ENCODE measurements around the gene LONRF3.
"Not testable (repeated sequence)": the region's sequence is repeated elsewhere in the genome, so short reads cannot be mapped to it uniquely, and the experiment has no call there.

LONRF3 gene

DNA sequence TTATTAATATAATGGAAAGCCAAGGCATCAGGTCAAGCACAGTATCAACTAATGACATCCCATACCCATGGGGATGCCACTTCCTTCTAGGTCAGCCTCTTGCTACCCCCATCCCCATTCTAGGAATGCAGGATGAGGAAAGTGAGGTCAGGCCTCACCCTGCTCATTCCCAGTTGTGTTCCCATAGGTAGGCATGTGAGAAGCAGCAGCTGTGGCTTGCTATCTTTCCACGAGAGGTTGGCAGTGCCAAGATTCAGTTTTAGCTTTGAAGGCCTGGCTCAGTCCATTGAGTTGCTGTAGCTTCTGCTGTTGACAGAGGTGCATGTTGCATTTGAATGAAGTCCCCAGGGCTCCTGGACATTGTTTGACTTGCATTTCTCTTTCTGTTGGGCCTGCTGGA lies 15.5 kb downstream of the LONRF3 start:
- no peak for DNase-seq

DNA sequence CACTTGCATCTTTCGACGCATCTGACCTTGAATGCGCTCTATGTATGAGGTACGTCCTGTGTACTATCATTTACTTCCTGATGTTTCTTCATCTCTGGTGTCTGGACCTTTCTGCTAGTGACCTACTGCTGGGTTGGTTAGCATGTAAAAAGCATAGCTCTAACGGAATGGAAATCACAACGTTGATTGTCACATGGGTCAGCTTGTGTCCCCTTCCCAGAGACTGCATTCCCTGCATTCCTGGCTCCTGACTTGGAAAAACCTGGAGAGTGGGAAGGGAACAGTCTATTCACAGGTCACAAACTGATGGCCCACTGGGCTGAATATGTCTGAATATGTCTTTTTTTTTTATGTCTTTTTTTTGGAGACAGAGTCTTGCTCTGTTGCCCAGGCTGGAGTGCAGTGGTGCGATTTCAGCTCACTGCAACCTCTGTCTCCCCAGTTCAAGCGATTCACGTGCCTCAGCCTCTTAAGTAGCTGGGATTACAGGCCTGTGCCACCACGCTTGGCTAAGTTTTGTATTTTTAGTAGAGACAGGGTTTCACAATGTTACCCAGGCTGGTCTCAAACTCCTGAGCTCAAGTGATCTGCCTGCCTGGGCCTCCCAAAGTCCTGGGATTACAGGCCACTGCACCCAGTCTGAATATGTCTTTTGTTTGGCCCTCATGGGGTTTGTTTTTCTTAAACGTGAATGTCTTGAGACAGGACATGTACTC lies 16.3 kb downstream of the LONRF3 start:
- no peak for DNase-seq

DNA sequence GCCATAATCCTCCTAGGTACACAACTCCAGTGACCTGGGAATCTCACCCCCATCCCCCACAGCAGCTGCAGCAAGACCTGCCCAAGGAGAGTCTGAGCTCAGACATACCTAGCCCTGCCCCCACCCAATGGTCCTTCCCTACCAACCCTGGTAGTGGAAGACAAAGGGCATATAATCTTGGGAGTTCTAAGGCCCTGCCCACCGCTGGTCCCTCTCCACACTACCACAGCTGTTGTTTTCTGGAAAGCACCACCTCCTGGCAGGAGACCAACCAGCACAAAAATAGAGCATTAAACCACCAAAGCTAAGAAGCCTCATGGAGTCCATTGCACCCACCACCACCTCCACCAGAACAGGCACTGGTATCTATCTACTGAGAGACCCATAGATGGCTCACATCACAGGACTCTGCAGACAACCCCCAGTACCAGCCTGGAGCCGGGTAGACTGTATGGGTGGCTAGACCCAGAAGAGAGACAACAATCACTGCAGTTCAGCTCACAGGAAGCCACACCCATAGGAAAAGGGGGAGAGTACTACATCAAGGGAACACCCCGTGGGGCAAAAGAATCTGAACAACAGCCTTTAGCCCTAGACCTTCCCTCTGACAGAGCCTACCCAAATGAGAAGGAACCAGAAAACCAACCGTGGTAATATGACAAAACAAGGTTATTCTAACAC lies 18.2 kb downstream of the LONRF3 start:
- DNase-seq = not testable (repeated sequence)

DNA sequence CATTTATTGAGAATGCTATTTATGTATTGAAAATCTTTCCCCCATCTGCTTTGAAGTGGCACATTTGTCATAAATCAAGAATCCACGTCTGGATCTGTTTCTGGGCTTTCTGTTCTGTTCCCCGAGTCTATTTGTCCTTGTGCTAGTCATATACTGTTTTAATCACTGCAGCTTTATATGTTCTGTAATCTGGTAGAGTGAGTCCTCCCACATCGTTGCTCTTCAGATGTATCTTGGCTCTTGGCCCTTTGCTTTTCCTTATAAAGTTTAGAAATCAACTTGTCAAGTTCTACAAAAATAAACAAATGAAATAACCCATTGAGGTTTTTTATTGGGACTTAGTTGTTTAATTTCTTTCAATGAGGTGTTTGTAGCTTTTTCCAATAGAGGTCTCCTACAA lies 29.0 kb downstream of the LONRF3 start:
- no peak for DNase-seq

DNA sequence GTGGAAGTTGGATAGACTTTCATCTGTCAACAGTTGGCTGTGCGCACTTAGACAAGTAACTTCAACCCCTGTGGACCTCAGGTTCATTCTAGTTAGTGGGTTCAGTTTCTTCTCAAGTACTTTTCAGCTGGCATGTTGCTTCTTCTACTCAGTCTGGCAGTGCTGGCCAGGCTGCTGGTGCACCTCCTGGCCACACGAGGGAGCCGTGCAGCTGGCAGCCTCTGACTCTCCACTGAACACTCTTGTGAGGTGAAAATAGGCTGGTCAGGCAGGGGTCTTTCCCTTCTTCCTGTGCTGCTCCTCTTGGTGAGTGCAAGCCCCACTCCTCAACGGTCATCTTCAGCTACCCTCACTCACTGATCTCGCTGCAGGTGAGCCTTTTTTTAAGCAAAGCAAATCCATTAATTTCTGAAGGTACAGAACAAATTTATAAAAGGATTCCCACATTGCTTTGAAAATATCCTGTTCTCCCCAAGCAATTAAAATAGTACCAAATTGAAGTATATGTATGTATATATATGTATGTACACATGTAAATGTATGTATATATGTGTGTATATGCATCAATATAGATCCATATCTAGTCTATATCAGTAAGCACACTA lies 30.6 kb downstream of the LONRF3 start:
- no peak for DNase-seq

DNA sequence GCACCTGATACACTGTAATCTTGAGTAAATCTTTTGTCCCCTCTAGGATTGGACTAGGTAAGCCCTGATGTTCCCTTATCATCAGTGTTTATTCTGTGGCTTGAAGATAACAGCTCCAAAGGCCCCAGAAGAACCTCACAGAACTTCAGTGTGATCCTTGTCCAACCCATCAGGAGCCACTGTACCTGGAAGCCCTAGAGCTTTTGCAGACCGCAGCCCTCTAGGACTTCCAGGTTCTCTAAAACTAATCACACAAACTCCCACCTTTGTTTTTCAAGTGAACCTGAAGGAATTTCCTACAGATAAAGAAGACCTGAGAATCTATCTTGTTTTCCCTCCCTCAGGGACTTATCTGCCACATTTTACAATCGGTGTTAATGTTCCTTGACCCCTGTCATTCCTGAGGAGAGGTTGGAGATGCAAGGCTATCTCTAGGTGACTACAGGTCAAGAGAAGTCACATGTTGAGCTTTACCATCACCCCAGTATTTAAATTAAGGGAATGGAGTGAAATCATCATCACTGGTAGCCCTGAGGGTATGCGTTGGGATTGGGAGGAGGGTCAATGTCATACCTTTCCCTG lies 32.9 kb downstream of the LONRF3 start:
- no peak for DNase-seq

DNA sequence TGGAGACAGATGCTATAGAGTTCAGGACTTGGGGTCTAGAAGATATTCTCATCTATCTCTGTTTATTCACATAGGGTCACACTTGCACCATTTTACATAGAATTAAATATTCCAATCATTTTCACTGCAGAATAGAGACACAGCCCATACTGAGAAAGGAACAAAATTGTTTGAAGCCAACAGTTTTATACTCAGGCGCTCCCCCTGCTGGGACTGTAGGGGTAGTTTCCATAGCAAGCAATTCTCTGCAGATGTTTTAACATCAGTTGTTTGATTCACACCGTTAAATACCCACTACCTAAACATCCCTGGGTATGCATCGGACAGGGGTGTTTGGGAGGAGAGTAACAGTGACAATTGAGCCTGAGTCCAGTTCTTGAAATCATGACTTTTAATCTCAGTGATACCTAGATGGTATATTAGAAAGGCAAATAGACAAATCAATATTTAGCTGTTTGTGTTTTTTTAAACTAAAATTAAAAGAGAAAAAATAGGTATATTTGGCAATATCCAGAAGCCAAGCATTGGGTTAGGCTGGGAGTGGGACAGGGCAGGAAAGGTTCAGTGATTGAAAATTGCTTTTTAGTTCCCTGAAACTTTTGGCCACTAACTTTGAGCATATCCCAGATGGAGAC lies 33.8 kb downstream of the LONRF3 start:
- no peak for DNase-seq

DNA sequence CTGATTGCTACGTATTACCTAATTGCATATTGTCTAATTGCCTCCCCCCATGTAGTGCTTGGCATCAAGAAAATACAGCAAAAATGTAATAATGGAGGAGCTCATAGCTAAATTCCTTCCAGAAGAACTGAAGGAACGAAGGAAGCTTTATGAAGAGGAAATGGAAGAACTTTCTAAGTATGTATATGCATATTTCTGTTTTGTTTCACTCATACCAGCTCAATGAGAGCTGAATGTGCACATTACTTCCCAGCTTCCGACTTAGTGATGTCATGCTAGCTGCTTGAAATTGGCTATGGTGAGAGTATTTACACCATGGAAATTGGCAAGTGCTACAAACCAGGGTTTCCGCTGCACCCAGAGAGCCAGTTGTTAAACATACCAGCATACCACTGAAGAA lies 34.7 kb downstream of the LONRF3 start:
- no peak for DNase-seq

DNA sequence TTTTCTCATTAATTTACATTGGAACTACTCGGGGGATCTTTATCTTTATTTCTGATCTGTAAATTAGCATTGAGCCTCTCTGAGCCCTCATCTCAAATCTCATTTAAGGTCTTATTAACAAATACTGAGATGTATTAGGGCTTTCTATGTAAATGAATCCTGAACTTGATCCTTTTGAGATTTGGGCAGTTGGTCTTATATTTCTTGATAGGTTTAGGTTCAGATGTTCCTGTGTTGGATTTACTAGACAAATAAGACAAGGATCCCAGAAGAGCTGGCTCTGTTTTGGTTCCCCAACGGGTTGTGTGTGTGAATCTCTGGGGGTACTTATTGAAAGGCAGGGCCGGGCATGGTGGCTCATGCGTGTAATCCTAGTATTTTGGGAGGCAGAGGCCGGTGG lies 36.1 kb downstream of the LONRF3 start:
- no peak for DNase-seq

DNA sequence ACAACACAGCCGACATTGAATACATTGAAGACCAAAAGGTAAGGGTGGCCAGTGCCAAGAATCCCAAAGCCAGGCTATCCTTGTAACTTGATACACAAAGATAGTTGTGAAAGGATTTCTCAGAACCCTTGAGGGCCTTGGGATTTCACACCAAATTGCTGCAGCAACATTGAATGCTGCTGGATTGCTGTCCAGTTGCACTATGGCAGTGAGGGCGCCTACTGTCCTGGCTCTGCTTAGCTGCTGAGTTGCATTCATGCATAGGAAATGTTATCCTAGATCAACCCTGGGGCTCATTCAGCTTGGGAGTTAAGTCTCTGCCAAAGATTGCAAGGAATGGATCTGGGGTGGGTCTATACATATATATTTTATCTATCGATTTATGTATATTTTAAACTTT lies 38.7 kb downstream of the LONRF3 start:
- DNase-seq = no peak

DNA sequence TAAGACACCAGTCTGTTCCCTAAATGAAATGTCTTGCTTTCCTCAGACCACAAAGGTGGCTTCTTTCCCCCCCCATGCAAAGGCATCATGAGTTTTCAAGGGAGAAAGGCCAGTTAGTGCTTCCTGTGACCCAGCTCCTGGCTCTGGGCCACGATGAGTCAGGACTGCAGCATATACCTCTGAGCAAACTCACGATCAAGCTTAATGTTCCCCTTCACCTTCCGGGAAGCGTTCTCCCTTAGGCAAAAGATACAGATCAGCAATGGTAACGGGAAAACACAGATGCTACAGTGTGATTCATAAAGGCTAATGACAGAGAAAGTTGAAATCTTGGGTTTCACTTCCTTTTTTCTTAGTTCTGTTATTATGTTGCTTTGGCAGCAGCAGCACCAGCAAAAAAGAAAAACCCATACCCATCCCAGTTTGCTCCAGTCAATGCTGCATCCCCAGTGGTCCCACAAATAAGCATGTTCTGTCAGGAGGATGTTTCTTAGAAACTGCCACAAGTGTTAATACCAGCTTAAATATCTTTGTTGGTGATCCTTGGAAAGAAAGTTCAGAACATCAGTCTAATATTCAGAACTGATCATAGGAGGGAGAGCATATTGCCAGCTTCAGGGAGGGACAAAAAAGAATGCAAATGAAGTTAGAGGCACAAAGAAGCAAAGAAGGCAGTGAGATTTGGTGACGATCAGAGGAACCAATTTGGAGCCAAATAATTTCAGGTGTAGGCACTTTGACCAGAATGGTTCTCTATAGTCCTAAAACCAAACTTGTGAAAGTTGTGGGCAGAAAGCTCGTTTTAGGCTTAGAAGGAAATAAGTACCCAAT lies 41.2 kb downstream of the LONRF3 start:
- DNase-seq = peak; percentile 67

DNA sequence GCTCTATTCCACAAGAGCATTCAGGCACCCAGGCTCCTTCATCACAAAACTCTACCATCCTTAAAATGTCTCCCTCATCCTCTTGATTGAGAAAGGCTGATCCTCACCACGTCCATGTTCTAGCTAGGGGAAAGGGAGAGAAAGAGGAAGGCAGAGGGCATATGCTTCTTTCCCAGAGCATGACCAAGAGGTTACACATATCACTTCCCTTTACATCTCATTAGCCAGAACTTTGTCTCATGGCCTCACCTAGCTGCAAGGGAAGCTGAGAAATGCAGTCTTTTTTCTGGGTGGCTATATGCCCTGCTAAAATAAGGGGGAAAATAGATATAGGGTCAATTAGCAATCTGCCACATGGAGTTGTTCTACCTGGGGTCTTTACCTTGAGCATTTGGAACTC lies 42.7 kb downstream of the LONRF3 start:
- no peak for DNase-seq

DNA sequence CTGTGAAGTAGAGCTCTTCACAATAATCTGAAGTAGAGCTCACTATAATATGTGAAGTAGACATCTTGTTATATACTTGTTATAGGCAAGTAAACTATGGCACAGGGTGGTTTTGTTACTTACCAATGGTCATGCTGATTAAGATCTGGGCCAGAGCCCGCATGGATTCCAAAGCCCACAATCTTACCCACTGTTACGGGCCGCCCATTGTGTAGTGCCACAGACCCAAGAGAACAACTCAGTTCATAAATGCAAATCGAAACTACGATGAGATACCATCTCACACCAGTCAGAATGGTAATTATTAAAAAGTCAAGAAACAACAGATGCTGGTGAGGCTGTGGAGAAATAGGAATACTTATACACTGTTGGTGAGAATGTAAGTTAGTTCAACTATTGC lies 51.5 kb downstream of the LONRF3 start:
- no peak for DNase-seq

DNA sequence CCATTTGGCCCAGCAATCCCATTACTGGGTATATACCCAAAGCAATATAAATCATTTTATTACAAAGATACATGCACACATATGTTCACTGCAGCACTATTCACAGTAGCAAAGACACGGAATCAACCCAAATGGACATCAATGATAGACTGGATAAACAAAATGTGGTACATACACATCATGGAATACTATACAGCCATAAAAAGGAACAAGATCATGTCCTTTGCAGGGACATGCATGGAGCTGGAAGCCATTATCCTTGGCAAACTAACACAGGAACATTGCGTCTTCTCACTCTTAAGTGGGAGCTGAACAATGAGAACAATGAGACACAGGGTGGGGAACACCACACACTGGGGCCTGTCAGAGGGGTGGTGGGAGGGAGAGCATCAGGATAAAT lies 51.9 kb downstream of the LONRF3 start:
- DNase-seq = not testable (repeated sequence)

DNA sequence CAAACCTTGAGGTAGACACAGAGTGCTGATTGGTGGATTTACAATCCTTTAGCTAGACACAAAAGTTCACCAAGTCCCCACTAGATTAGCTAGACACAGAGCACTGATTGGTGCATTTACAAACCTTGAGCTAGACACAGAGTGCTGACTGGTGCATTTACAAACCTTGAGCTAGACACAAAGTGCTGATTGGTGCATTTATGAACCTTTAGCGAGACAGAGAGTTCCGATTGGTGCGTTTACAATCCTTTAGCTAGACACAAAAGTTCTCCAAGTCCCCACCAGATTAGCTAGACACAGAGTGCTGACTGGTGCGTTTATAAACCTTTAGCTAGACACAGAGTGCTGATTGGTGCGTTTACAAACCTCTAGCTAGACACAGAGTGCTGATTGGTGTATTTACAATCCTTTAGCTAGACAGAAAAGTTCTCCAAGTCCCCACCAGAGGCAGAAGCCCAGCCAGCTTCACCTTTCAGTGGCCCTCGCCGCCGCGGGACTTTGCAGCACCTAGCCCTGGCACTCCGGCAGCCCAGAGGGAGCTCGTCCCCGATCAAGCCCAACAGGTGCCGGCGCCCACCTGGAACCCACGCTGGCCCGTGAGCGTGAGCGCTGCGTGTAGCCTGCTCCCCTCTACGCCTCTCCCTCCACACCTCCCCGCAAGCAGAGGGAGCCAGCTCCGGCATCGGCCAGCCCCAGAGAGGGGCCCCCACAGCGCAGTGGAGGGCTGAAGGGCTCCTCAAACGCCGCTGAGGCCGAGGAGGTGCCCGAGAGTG lies 53.7 kb downstream of the LONRF3 start:
- not testable (repeated sequence) for DNase-seq

DNA sequence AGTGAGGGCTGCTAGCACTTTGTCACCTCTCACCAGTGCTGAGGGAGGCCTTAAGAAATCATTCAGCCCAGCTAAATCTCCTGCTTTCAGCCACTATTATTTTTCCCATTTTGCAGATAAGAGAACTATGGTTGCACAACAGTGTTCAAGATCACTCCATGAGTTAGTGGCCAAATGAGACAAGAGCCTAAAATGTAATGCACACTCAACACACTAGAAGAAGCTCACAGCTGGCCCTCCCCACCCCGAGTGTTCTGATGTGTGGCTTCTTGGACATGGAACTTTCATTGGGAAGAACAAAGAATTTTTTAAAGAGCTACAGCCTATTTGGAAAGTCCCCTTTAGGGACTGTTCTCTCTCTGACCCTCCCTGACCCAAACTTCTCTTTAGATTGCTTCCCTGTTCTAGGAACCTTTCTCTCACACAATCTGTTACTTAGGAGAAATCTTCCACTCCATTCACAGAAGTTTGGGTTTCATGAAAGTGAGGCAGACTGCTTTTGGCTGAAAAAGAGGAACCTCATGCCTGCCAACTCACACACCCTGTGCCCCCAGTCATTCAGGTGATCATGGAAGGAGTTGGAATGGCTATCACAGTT lies 54.4 kb downstream of the LONRF3 start:
- no peak for DNase-seq

DNA sequence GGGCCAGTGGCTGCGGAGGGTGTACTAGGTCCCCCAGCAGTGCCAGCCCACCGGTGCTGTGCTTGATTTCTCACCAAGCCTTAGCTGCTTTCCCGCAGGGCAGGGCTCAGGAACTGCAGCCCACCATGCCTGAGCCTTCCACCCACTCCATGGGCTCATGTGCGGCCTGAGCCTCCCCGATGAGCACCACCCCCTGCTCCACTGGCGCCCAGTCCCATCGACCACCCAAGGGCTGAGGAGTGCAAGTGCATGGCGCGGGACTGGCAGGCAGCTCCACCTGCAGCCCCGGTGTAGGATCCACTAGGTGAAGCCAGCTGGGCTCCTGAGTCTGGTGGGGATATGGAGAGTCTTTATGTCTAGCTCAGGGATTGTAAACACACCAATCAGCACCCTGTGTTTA lies 55.2 kb downstream of the LONRF3 start:
- not testable (repeated sequence) for DNase-seq

DNA sequence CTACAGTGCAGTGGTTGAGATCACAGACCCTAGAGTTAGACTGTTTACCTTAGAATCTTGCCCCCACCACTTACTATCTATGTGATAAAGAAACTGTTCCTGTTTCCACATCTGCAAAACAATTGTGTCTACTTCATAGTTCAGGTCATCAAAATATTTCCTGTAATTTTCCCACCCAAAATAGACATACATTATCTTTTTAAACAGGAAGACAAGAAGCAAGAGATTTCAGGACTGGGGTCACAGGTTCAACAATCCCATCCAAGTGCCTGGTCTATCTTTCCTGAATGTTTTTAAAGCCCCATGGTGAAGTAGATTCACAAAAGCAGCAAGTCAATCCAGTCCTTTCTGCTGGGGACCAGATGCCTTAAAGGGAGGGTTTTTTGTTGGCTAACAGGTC lies 56.6 kb downstream of the LONRF3 start:
- no peak for DNase-seq

DNA sequence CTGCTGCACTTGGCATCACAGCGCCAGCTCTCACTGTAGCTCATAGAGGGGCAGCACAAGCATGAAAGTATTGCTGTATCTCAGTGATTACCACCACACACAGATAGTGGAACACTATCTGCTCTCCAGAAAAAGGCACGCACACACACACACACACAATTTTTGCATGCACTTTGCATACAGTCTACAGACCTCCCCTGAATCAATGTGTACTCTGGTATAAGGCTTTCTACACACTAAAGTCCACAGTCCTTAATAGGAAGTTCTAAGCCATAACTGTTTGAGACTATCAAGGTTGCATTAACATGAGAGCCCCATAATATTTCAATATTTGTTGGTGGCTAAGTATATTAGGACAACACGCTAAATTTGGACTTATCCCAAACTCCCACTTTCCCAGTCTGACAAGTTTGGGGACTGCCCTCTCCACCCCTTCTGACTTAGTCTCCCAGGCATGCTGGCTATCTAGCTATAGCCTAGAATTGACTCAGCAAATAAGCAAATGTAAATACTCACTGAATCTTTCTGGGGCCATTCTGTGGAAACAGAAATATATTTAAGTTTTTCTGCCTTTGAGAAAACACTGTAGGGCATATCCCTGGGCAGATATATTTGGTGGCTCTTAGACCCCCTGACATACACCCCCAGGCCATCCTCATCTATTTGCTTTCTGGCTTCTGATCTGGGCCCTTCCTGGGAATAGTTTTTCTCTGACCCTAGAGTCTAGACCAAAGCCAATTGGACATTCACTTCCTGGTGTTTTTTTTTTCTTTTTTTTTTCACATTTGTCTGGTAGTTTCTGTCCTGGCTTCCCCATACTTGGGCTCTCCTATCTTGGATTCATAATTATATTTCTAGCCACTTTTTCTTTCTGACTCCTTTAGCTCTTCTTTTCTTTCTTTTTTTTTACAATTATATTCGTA lies 62.0 kb downstream of the LONRF3 start:
- DNase-seq = no peak

DNA sequence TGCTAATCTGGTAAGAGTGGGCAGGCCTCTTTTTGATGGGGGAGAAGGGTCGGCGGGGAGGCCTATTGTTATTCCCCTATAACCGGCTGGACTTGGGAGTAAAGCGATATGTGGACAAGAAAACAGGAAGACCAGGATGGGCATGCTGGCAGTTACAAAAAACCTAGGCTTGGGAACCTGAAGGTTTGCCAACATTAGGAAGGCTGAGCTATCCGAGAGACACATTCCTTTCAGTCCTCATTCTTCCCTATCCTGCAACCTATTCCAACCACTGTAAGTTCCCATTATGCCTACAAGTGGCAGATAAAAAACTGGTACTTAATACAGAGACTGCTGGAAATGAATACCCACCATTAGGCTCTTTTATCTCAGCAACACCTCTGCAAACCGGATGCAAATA lies 66.0 kb downstream of the LONRF3 start:
- no peak for DNase-seq

Measured in SIG-M5 (cell line).